NCI-H748 (cell line): ENCODE data around the gene PRDM16.

Experiments used
- DNase-seq: peaks from one replicate; lab custom pipeline; 2025; ENCODE audit not compliant: unreplicated experiment; lab: John Stamatoyannopoulos, UW

The PRDM16 gene

GRCh38 chr1:3465091-3465934, 396.3 kb downstream of the PRDM16 start:
- DNase-seq: no peak

GRCh38 chr1:3465935-3466321, 396.9 kb downstream of the PRDM16 start:
- DNase-seq: no peak

- no peak for DNase-seq
Observed at GRCh38 chr1:3466366-3467075, 397.5 kb downstream of the PRDM16 start.

GRCh38 chr1:3467096-3468036, 398.4 kb downstream of the PRDM16 start:
- no peak for DNase-seq

GRCh38 chr1:3468236-3469103, 399.5 kb downstream of the PRDM16 start:
- DNase-seq: no peak

- no peak for DNase-seq
Observed at GRCh38 chr1:3469104-3469848, 400.3 kb downstream of the PRDM16 start.

GRCh38 chr1:3469849-3470649, 401.0 kb downstream of the PRDM16 start:
- DNase-seq: no peak

- DNase-seq: no peak
Observed at GRCh38 chr1:3470650-3471355, 401.8 kb downstream of the PRDM16 start.

- DNase-seq: no peak
Observed at GRCh38 chr1:3471356-3472087, 402.5 kb downstream of the PRDM16 start.

GRCh38 chr1:3472088-3472850, 403.3 kb downstream of the PRDM16 start:
- DNase-seq: no peak

GRCh38 chr1:3472906-3473305, 403.9 kb downstream of the PRDM16 start:
- no peak for DNase-seq

GRCh38 chr1:3473381-3473844, 404.4 kb downstream of the PRDM16 start:
- no peak for DNase-seq

- DNase-seq: no peak
Observed at GRCh38 chr1:3474016-3474415, 405.0 kb downstream of the PRDM16 start.

GRCh38 chr1:3474421-3474820, 405.4 kb downstream of the PRDM16 start:
- no peak for DNase-seq

GRCh38 chr1:3475839-3476573, 407.0 kb downstream of the PRDM16 start:
- no peak for DNase-seq

GRCh38 chr1:3476666-3477065, 407.7 kb downstream of the PRDM16 start:
- no peak for DNase-seq
